IMR-90 (cell line): ENCODE measurements around the gene SDK1. TPM values are rescaled to one million over a fixed set of nuclear protein-coding genes. Genes with fewer than 3 reads are reported as not detected.

Experiments used
- ATAC-seq: fragments of 200-7000 bp; cut with Tn5 transposase; 2 replicates; pipeline ENCODE4 v1.9.1; 2020; ENCODE audit warnings: low read depth, mild to moderate bottlenecking, moderate library complexity
- BruUV-seq: library from RNA; stranded (reverse); fragments of 400-500 nt; replicated peaks from 2 replicates; lab custom pipeline; 2021; lab: Mats Ljungman, UMichigan
- CTCF ChIA-PET: fragments of 300-600 bp; formaldehyde crosslinking; extraction: SDS; loops from one replicate; lab custom pipeline; 2021; ENCODE audit warnings: antibody characterized with exemption; lab: Yijun Ruan, JAX
- POLR2A ChIA-PET: fragments of 300-600 bp; sonication (Branson Sonifier 250); formaldehyde crosslinking; loops from one replicate; lab custom pipeline; 2022; ENCODE audit warnings: antibody characterized with exemption; ENCODE audit not compliant: unreplicated experiment; lab: Charles Lee
- DNase-seq: peaks from one replicate; pipeline ENCODE4 v3.0.0; 2013
- H2AFZ ChIP-seq: replicated peaks from 2 replicates; pipeline ENCODE3; 2013; ENCODE audit warnings: low read length, mild to moderate bottlenecking; ENCODE audit not compliant: poor library complexity
- H2AK5ac ChIP-seq: 2 replicates; pipeline ENCODE4 v1.6.1; 2013; ENCODE audit warnings: low read depth, low read length, inconsistent platforms
- H2AK9ac ChIP-seq: replicated peaks from 2 replicates; pipeline ENCODE3; 2013; ENCODE audit warnings: mild to moderate bottlenecking, low read depth, low read length, moderate library complexity; ENCODE audit not compliant: poor library complexity
- H2BK120ac ChIP-seq: 2 replicates; pipeline ENCODE4 v1.6.1; 2013; ENCODE audit warnings: low read depth, low read length, inconsistent platforms
- H2BK15ac ChIP-seq: 3 replicates; pipeline ENCODE4 v1.6.1; 2013; ENCODE audit warnings: low read depth, low read length, inconsistent platforms
- H2BK20ac ChIP-seq: 2 replicates; pipeline ENCODE4 v1.6.1; 2013; ENCODE audit warnings: low read depth, mild to moderate bottlenecking, inconsistent platforms, low read length, moderate library complexity
- H2BK5ac ChIP-seq: 2 replicates; pipeline ENCODE4 v1.6.1; 2013; ENCODE audit warnings: mild to moderate bottlenecking, low read depth, low read length, inconsistent platforms; ENCODE audit not compliant: poor library complexity, severe bottlenecking
- H3K14ac ChIP-seq: replicated peaks from 2 replicates; pipeline ENCODE4 v1.6.1; 2013; ENCODE audit warnings: low read depth, low read length, inconsistent platforms
- H3K18ac ChIP-seq: 2 replicates; pipeline ENCODE4 v1.6.1; 2013; ENCODE audit warnings: low read depth, low read length, control low read depth
- H3K23ac ChIP-seq: 2 replicates; pipeline ENCODE4 v1.6.1; 2013; ENCODE audit warnings: low read depth, low read length, inconsistent platforms
- H3K27ac ChIP-seq: 2 replicates; pipeline ENCODE4 v1.5.1; 2013; ENCODE audit warnings: mild to moderate bottlenecking, control low read depth, low read length; ENCODE audit not compliant: insufficient read depth
- H3K27me3 ChIP-seq: 2 replicates; pipeline ENCODE4 v1.6.1; 2013; ENCODE audit warnings: low read length; ENCODE audit not compliant: control insufficient read depth, insufficient read depth
- H3K36me3 ChIP-seq: 2 replicates; pipeline ENCODE4 v1.6.1; 2013; ENCODE audit warnings: low read length, mixed read lengths; ENCODE audit not compliant: control insufficient read depth, insufficient read depth
- H3K4ac ChIP-seq: 2 replicates; pipeline ENCODE4 v1.6.1; 2013; ENCODE audit warnings: low read depth, low read length, inconsistent platforms
- H3K4me1 ChIP-seq: 2 replicates; pipeline ENCODE4 v1.6.1; 2013; ENCODE audit warnings: low read length, mixed read lengths; ENCODE audit not compliant: control insufficient read depth, insufficient read depth
- H3K4me2 ChIP-seq: 2 replicates; pipeline ENCODE4 v1.6.1; 2013; ENCODE audit warnings: low read depth, mild to moderate bottlenecking, control low read depth, low read length, moderate library complexity
- H3K4me3 ChIP-seq: 2 replicates; pipeline ENCODE4 v1.5.1; 2013; ENCODE audit warnings: low read depth, mild to moderate bottlenecking, control low read depth, low read length, moderate library complexity; ENCODE audit not compliant: insufficient read depth
- H3K56ac ChIP-seq: 2 replicates; pipeline ENCODE4 v1.6.1; 2013; ENCODE audit warnings: low read length, inconsistent platforms; ENCODE audit not compliant: insufficient read depth; ENCODE audit errors: extremely low read depth
- H3K79me1 ChIP-seq, 2 experiments: 2 replicates each; pipeline ENCODE4 v1.6.1; 2013; ENCODE audit warnings: low read length in 2 of 2, inconsistent platforms in 1 of 2, low read depth in 1 of 2
- H3K9ac ChIP-seq: 2 replicates; pipeline ENCODE4 v1.6.1; 2013; ENCODE audit warnings: low read depth, low read length, control low read depth
- H3K9me1 ChIP-seq: 2 replicates; pipeline ENCODE4 v1.6.1; 2013; ENCODE audit warnings: low read length, inconsistent platforms; ENCODE audit not compliant: insufficient read depth
- H3K9me3 ChIP-seq: 2 replicates; pipeline ENCODE4 v1.6.1; 2013; ENCODE audit warnings: low read length; ENCODE audit not compliant: control insufficient read depth, insufficient read depth
- H4K20me1 ChIP-seq: 2 replicates; pipeline ENCODE4 v1.6.1; 2013; ENCODE audit warnings: low read length, inconsistent platforms; ENCODE audit not compliant: insufficient read depth
- H4K5ac ChIP-seq: 2 replicates; pipeline ENCODE4 v1.6.1; 2013; ENCODE audit warnings: mild to moderate bottlenecking, low read depth, low read length, control low read depth
- H4K8ac ChIP-seq, 2 experiments: 2 replicates each; pipeline ENCODE4 v1.6.1; 2013; ENCODE audit warnings: low read depth in 2 of 2, low read length in 2 of 2, control low read depth in 1 of 2, inconsistent platforms in 1 of 2
- H4K91ac ChIP-seq: 2 replicates; pipeline ENCODE4 v1.6.1; 2013; ENCODE audit warnings: low read depth, low read length, inconsistent platforms; ENCODE audit not compliant: insufficient read depth
- BHLHE40 ChIP-seq: fragments of 150-350 bp; IDR thresholded peaks from 2 replicates; pipeline ENCODE4 v1.6.1; 2016; ENCODE audit warnings: mild to moderate bottlenecking, low read depth, low read length
- CEBPB ChIP-seq: IDR thresholded peaks from 2 replicates; pipeline ENCODE4 v1.6.1; 2012; ENCODE audit warnings: low read depth, low read length, improper control_type of control experiment
- CHD1 ChIP-seq: IDR thresholded peaks from 2 replicates; pipeline ENCODE4 v1.6.1; 2012; ENCODE audit warnings: low read depth, low read length, improper control_type of control experiment
- RCOR1 ChIP-seq: IDR thresholded peaks from 2 replicates; pipeline ENCODE4 v1.6.1; 2012; ENCODE audit warnings: mild to moderate bottlenecking, low read length, improper control_type of control experiment; ENCODE audit not compliant: insufficient replicate concordance
- WGBS, 2 experiments: methylation state at CpG; one replicate each; pipeline versions ENCODE4 v1.1.5 to v1.1.7; 2013; ENCODE audit warnings: missing lambda C conversion rate in 2 of 2; ENCODE audit not compliant: insufficient read length in 1 of 2; ENCODE audit errors: extremely low coverage in 2 of 2; 5-methylcytosine and 5-hydroxymethylcytosine counted together
- dilution Hi-C: fragments of 300-500 bp; cut with HindIII; formaldehyde crosslinking; loops from one replicate; pipeline ENCODE4 v1.14.3; 2018; ENCODE audit warnings: low sequenced_read_pairs; ENCODE audit not compliant: unreplicated experiment
- in situ Hi-C: fragments of 300-500 bp; cut with MboI; formaldehyde crosslinking; loops from 3 replicates; pipeline ENCODE4 v1.14.3; 2019; ENCODE audit warnings: low sequenced_read_pairs, inconsistent platforms, mixed read lengths
- intact Hi-C: fragments of 100-400 bp; cut with micrococcal nuclease; formaldehyde crosslinking; loops from 2 replicates; pipeline ENCODE4 v1.10.0; 2022
- polyA plus RNA-seq, 3 experiments: library from polyadenylated mRNA; depleted of rRNA; stranded (reverse); fragments of >200 nt; gene quantifications; 2 replicates each; pipeline ENCODE4 v1.2.3, GENCODE V29; 2012; ENCODE audit warnings: low replicate concordance in 1 of 3
- total RNA-seq: library from RNA; depleted of rRNA; stranded (reverse); fragments of >200 nt; gene quantifications from 2 replicates; pipeline ENCODE4 v1.2.3, GENCODE V29; 2012

Gene SDK1
- total and polyA plus RNA-seq, 2 of the 4 experiments (the other 2 are of a cell fraction), result 1.5 to 1.6 TPM

DNA sequence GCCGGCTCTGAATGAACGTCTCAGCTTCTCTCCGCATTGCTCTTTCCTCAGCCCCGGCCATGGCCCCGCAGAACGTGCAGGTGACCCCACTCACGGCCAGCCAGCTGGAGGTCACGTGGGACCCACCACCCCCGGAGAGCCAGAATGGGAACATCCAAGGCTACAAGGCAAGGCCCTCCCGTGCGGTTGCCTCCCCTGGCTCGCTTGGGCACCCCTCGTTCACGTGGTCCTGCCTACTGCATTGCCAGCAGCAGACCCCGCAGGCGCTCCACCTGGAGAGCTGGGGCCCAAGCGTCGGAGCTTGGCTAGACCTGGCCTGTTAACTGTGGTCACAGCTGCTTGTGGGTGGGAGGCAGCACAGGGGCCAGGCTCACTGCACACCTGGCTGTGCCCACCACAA lies 904.8 kb downstream of the SDK1 start:
- H2AK5ac ChIP-seq, result no peak overlapping the region
- H3K9me1 ChIP-seq, result no peaks in the 10 kb centered on the region
- ChIA-PET POLR2A (no interaction called here), CTCF (no interaction called here)
- intact Hi-C loops (no loop called here), in situ Hi-C loops (no loop called here), dilution Hi-C loops (no loop called here)
- H2BK20ac ChIP-seq, result no peak overlapping the region
- no peak overlapping the region for H4K5ac ChIP-seq
- no peak overlapping the region for H2AK9ac ChIP-seq
- H2BK15ac ChIP-seq, result no peak overlapping the region
- H3K27me3 ChIP-seq, result no peaks in the 10 kb centered on the region
- H3K23ac ChIP-seq, result no peak overlapping the region
- H3K4me1 ChIP-seq, result no peaks in the 10 kb centered on the region
- no peaks in the 10 kb centered on the region for H4K20me1 ChIP-seq
- H3K27ac ChIP-seq, result no peak overlapping the region
- no peak overlapping the region for H3K4me2 ChIP-seq
- no peak overlapping the region for H2BK120ac ChIP-seq
- BruUV-seq, result no TSS peak
- no peak overlapping the region for H3K9ac ChIP-seq
- H3K18ac ChIP-seq, result no peak overlapping the region
- ATAC-seq, result no peak
- H3K14ac ChIP-seq, result no peak overlapping the region
- H4K91ac ChIP-seq, result no peak overlapping the region
- WGBS, 2 experiments, result 79% methylated on average over 11 of the region's 18 CpGs; no CpG with 5 or more reads in 1 of the 2 experiments
- H2BK5ac ChIP-seq, result no peak overlapping the region
- DNase-seq, result no peak
- H2AFZ ChIP-seq, result peak overlapping the region; percentile 21
- H4K8ac ChIP-seq, result no peak overlapping the region
- no peak overlapping the region for H3K4me3 ChIP-seq
- no peaks in the 10 kb centered on the region for H3K36me3 ChIP-seq
- no peaks in the 10 kb centered on the region for H3K79me1 ChIP-seq
- H3K4ac ChIP-seq, result no peak overlapping the region
- H3K56ac ChIP-seq, result no peak overlapping the region
- peaks cover 37% of the 10 kb centered on the region for H3K9me3 ChIP-seq
- TF ChIP-seq CHD1 (no peak), RCOR1 (no peak), BHLHE40 (no peak), CEBPB (no peak)
